Left ventricle myocardium superior (tissue), 1 donor: Measurements from ENCODE around the gene TENT5D. TPM values are rescaled to one million over a fixed set of nuclear protein-coding genes. Genes with fewer than 3 reads are reported as not detected.
"Not testable (repeated sequence)": the region's sequence is repeated elsewhere in the genome, so short reads cannot be mapped to it uniquely, and the experiment has no call there.

ENCODE experiments used
- ATAC-seq: fragments of 200-7000 bp; cut with Tn5 transposase; one replicate; pipeline ENCODE4 v1.9.1; 2020; ENCODE audit warnings: mild to moderate bottlenecking, moderate library complexity
- DNase-seq: peaks from one replicate; pipeline ENCODE4 v3.0.0-alpha.2; 2020
- intact Hi-C: fragments of 100-400 bp; cut with micrococcal nuclease; formaldehyde crosslinking; loops from one replicate; pipeline ENCODE4 v1.11.0; 2022
- long read RNA-seq: library from polyadenylated mRNA; unstranded; transcript quantifications from one replicate; pipeline ENCODE4 v2.0.0, GENCODE V29; 2021
- total RNA-seq: library from RNA; stranded (reverse); fragmentation: NEBNext Ultra II Directional; extraction: Animal tissue kit (Norgen Biotek cat#: 25700); gene quantifications from one replicate; pipeline ENCODE4 v1.2.1, GENCODE V29; 2021
- donor health status: DM: no; HTN: yes; CAD: no; lungs with severe emphysema.

The TENT5D gene
- total RNA-seq = not detected
- long read RNA-seq = 0 reads

- intact Hi-C loops = no loop called here
- DNase-seq (no peak), ATAC-seq (no peak)
These were observed at the start of gene TENT5D for GRCh38 chrX:80420147-80420546. TENT5D (plus strand) TSS chrX:80420447; CDS start chrX:80442540, 22,093 bp downstream.

GRCh38 chrX:80385651-80386050, 34.6 kb upstream of the TENT5D start:
- ATAC-seq, intact Hi-C loops, DNase-seq: not testable (repeated sequence)

- no peak for ATAC-seq
- intact Hi-C loops = no loop called here
- DNase-seq = no peak
These were observed 32.0 kb upstream of the TENT5D start for GRCh38 chrX:80388206-80388605.

GRCh38 chrX:80412042-80412441, 8.2 kb upstream of the TENT5D start:
- intact Hi-C loops = no loop called here
- no peak for ATAC-seq

GRCh38 chrX:80423000-80423399, 2.8 kb downstream of the TENT5D start:
- intact Hi-C loops = no loop called here
- no peak for ATAC-seq
- no peak for DNase-seq

More at GRCh38 chrX:80412042-80412441, 8.2 kb upstream of the TENT5D start:
- DNase-seq = no peak

GRCh38 chrX:80423744-80424143, 3.5 kb downstream of the TENT5D start:
- intact Hi-C loops = no loop called here
- ATAC-seq (no peak), DNase-seq (no peak)

- DNase-seq (no peak), ATAC-seq (no peak)
- intact Hi-C loops = no loop called here
These were observed 10.7 kb downstream of the TENT5D start for GRCh38 chrX:80430826-80431504.

- DNase-seq (no peak), ATAC-seq (no peak)
- intact Hi-C loops = no loop called here
These were observed 11.2 kb downstream of the TENT5D start for GRCh38 chrX:80431505-80431832.

GRCh38 chrX:80432441-80432840, 12.2 kb downstream of the TENT5D start:
- intact Hi-C loops = no loop called here
- ATAC-seq (no peak), DNase-seq (no peak)

GRCh38 chrX:80432863-80433262, 12.6 kb downstream of the TENT5D start:
- DNase-seq (no peak), ATAC-seq (peak; percentile 24)
- intact Hi-C loops = no loop called here

- ATAC-seq, intact Hi-C loops, DNase-seq: not testable (repeated sequence)
These were observed 47.9 kb downstream of the TENT5D start for GRCh38 chrX:80468166-80468565.

GRCh38 chrX:80471582-80471981, 51.3 kb downstream of the TENT5D start:
- ATAC-seq (no peak), DNase-seq (no peak)
- intact Hi-C loops = no loop called here

GRCh38 chrX:80485543-80485942, 65.3 kb downstream of the TENT5D start:
- intact Hi-C loops = no loop called here
- ATAC-seq = no peak

GRCh38 chrX:80486299-80486698, 66.1 kb downstream of the TENT5D start:
- DNase-seq (no peak), ATAC-seq (no peak)
- intact Hi-C loops = no loop called here

More at GRCh38 chrX:80485543-80485942, 65.3 kb downstream of the TENT5D start:
- no peak for DNase-seq

- intact Hi-C loops = no loop called here
- no peak for ATAC-seq
- no peak for DNase-seq
These were observed 68.9 kb downstream of the TENT5D start for GRCh38 chrX:80489166-80489565.
